ENCODE measurements around the gene NANOS2. TPM values are rescaled to one million over a fixed set of nuclear protein-coding genes. Genes with fewer than 3 reads are reported as not detected.

NANOS2 gene
- total and polyA plus RNA-seq, 2 of the 13 experiments (the other 11 are each of a cell fraction or from before 2014, with no cell fraction given) = not detected

GRCh38 chr19:45863840-45864628, 50.5 kb downstream of the NANOS2 start, which contains the start of gene FOXA3 (continued):
- TF ChIP-seq ZNF780A (CRISPR knock-in tag; IDR thresholded peaks at IDR 0.05) = no peak
- peak; percentile 47; the same call in 1 of the 2 replicates for TF ChIP-seq IRF2 (CRISPR knock-in tag; IDR thresholded peaks at IDR 0.05)
- TF ChIP-seq RFXANK (CRISPR knock-in tag; IDR thresholded peaks at IDR 0.05) = 0 out of 2 replicates have a peak, but pooled peaks have one; percentile 34
- TF ChIP-seq HNF1A (IDR thresholded peaks at IDR 0.05; ENCODE audit: low read depth) = peak; percentile 19; the same call in 1 of the 2 replicates
- peak; percentile 79; the same call in 1 of the 2 replicates for TF ChIP-seq HNF1A (CRISPR knock-in tag; IDR thresholded peaks at IDR 0.05; ENCODE audit: borderline replicate concordance)
- peak; percentile 80 for TF ChIP-seq MED1 (CRISPR knock-in tag; IDR thresholded peaks at IDR 0.05)
- no peak for TF ChIP-seq ZNF33B (CRISPR knock-in tag; IDR thresholded peaks at IDR 0.05)
- no peak for TF ChIP-seq ZHX1 (CRISPR knock-in tag; IDR thresholded peaks at IDR 0.05; ENCODE audit: low read depth)
- no peak for TF ChIP-seq ZNF83 (CRISPR knock-in tag; IDR thresholded peaks at IDR 0.05; ENCODE audit: borderline replicate concordance)
- no peak for TF ChIP-seq JDP2 (CRISPR knock-in tag; IDR thresholded peaks at IDR 0.05; ENCODE audit: borderline replicate concordance)
- TF ChIP-seq NKX3-1 (CRISPR knock-in tag; IDR thresholded peaks at IDR 0.05) = 0 out of 2 replicates have a peak, but pooled peaks have one; percentile 10
- peak; percentile 47; the same call in 1 of the 2 replicates for TF ChIP-seq ZBED4 (CRISPR knock-in tag; IDR thresholded peaks at IDR 0.05; ENCODE audit: borderline replicate concordance)
- no peak; the same call in 1 of the 2 replicates for TF ChIP-seq ZNF547 (CRISPR knock-in tag; IDR thresholded peaks at IDR 0.05)
- TF ChIP-seq RBFOX2 (IDR thresholded peaks at IDR 0.05; ENCODE audit: low read depth, low read length) = peak; percentile 90
- peak; percentile 90 for TF ChIP-seq POLR2G (IDR thresholded peaks at IDR 0.05; ENCODE audit: low read depth, low read length)
- TF ChIP-seq EED (CRISPR knock-in tag; IDR thresholded peaks at IDR 0.05) = 0 out of 2 replicates have a peak, but pooled peaks have one; percentile 54
- TF ChIP-seq GATAD1 (CRISPR knock-in tag; IDR thresholded peaks at IDR 0.05) = peak; percentile 48; the same call in 1 of the 2 replicates

Data from HepG2 (cell line).